Measurements from ENCODE around the gene CABLES2. TPM values are rescaled to one million over a fixed set of nuclear protein-coding genes. Genes with fewer than 3 reads are reported as not detected.

The CABLES2 gene
- total RNA-seq, 4 donors from 2014 or later = 2.8 to 5.3 (median 3.7) TPM

GRCh38 chr20:62358171-62359042 lies 48.7 kb downstream of the CABLES2 start:
- 41 to 53% methylated on average over 14 to 24 of the region's 24 CpGs for WGBS, 2 donors
- TF ChIP-seq CTCF (IDR thresholded peaks at IDR 0.05) = no peak
- no peak for TF ChIP-seq POLR2A (IDR thresholded peaks at IDR 0.05)
- H3K4me3 ChIP-seq (ENCODE audit: low read depth, poor library complexity, severe bottlenecking) = no peak overlapping the region
- intact Hi-C loops (cut with DNase I; ENCODE audit: low total_unique reads) = no loop called here
- no peak for DNase-seq (ENCODE audit: low spot score in 2 of 2)

DNA sequence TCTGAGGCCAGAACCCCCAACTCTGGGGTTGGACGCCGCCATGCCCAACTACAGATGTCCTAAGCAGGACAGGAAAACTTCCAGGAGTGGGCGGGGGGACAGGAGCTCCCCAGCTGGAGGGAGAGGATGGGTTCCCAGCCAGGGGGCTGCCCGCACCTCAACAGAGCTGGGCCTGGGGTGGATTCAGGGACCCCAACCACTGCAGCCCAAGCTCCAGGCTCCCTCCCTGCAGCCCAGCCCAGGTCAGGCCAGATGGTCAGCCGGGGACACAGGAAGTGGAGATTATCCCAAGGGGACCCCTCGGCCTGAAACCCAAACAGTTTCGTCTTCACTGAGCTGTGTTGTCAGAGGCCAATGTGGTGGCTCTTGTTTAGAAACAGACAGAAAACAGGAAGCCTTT lies 49.4 kb downstream of the CABLES2 start:
- no peak for DNase-seq (ENCODE audit: low spot score in 2 of 2)
- WGBS, 2 donors = 56 to 59% methylated on average over 7 of the region's 7 CpGs
- no peak overlapping the region for H3K4me3 ChIP-seq (ENCODE audit: low read depth, poor library complexity, severe bottlenecking)
- TF ChIP-seq POLR2A (IDR thresholded peaks at IDR 0.05) (no peak), CTCF (IDR thresholded peaks at IDR 0.05) (no peak)
- intact Hi-C loops (cut with DNase I; ENCODE audit: low total_unique reads) = no loop called here

GRCh38 chr20:62357187-62357667 lies 49.9 kb downstream of the CABLES2 start:
- no peak overlapping the region for H3K4me3 ChIP-seq (ENCODE audit: low read depth, poor library complexity, severe bottlenecking)
- WGBS, 2 donors = 35 to 37% methylated on average over 4 to 10 of the region's 25 CpGs
- DNase-seq (ENCODE audit: low spot score in 2 of 2) = no peak
- no peak for TF ChIP-seq CTCF (IDR thresholded peaks at IDR 0.05)
- TF ChIP-seq POLR2A (IDR thresholded peaks at IDR 0.05) = no peak
- intact Hi-C loops (cut with DNase I; ENCODE audit: low total_unique reads) = no loop called here

- 38 to 56% methylated on average over 17 of the region's 17 CpGs for WGBS, 2 donors
- H3K4me3 ChIP-seq (ENCODE audit: low read depth, poor library complexity, severe bottlenecking) = no peak overlapping the region
- TF ChIP-seq CTCF (IDR thresholded peaks at IDR 0.05) (no peak), POLR2A (IDR thresholded peaks at IDR 0.05) (no peak)
- DNase-seq (ENCODE audit: low spot score in 2 of 2) = no peak
- intact Hi-C loops (cut with DNase I; ENCODE audit: low total_unique reads) = no loop called here
Observed at GRCh38 chr20:62356589-62357186, 50.4 kb downstream of the CABLES2 start.

DNA sequence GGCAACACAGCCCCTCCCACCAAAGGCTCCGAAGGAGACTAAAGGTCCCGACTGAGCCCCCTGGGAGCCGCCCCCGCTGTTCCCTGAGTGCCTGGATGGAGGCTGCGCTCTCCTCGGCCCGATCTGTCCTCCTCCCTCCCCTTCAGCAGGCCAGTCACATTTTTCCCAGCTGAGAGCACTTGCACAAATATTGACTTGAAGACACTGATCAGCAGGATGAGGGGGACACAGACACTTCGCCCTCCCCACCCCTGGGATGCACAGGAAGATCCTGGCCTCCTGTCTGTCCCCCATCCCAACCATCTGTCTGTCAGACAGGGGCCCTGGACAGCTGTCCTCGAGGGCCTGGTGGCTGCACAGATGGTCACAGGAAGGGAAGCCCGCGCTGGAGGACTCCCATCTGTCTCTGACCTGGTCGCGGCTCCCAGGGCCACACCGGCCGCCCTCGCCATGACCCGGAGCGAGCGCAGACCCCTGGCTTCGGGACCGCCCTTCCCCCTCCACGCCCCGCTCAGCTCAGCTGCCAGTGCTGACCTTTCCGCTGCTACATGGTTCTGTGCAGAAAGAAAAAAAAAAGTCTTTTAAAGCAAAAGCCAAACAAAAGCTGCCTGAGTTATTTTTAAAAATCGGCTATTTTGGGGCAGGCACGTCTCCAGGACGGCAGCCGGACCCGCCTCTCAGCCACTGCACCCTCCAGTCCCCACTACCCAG lies 51.1 kb downstream of the CABLES2 start:
- intact Hi-C loops (cut with DNase I; ENCODE audit: low total_unique reads) = no loop called here
- TF ChIP-seq POLR2A (IDR thresholded peaks at IDR 0.05) (no peak), CTCF (IDR thresholded peaks at IDR 0.05) (no peak)
- DNase-seq (ENCODE audit: low spot score in 2 of 2) = no peak
- WGBS, 2 donors = 27 to 43% methylated on average over 24 to 29 of the region's 29 CpGs
- H3K4me3 ChIP-seq (ENCODE audit: low read depth, poor library complexity, severe bottlenecking) = no peak overlapping the region
